B cell (primary cell): ENCODE data around the gene ABHD16A. TPM values are rescaled to one million over a fixed set of nuclear protein-coding genes. Genes with fewer than 3 reads are reported as not detected.
A peak's percentile ranks its signal among the peaks of the same experiment; 100 is the strongest.

ENCODE experiments used
- ATAC-seq: fragments of 200-7000 bp; cut with Tn5 transposase; one replicate; pipeline ENCODE4 v1.10.0; 2021; ENCODE audit warnings: low read depth, mild to moderate bottlenecking, moderate number of reproducible peaks, moderate library complexity
- CTCF ChIA-PET: fragments of 350-600 bp; sonication (Branson Sonifier 250); formaldehyde crosslinking; loops from one replicate; lab custom pipeline; 2021; ENCODE audit warnings: antibody characterized with exemption, inconsistent platforms; lab: Charles Lee
- POLR2A ChIA-PET: fragments of 350-600 bp; sonication (Branson Sonifier 250); formaldehyde crosslinking; loops from one replicate; lab custom pipeline; 2021; ENCODE audit warnings: antibody characterized with exemption; lab: Charles Lee
- DNase-seq: peaks from one replicate; pipeline ENCODE4 v3.0.0; 2013
- H2AFZ ChIP-seq: 2 replicates; pipeline ENCODE4 v1.6.1; 2012; ENCODE audit warnings: mild to moderate bottlenecking, low read depth, low read length; ENCODE audit not compliant: insufficient read depth, poor library complexity, severe bottlenecking
- H3K27ac ChIP-seq, 2 donors: 1 replicate in 1 of 2; 2 replicates in 1 of 2; pipeline ENCODE4 v1.5.1; 2012 to 2013; ENCODE audit warnings: low read length in 2 of 2, mild to moderate bottlenecking in 2 of 2, moderate library complexity in 1 of 2
- H3K27me3 ChIP-seq, 4 experiments: fragments of 200-600 bp in 1 of 4; sonication (generic) in 1 of 4; replicated peaks in 1 of 4; 1 replicate in 2 of 4; 2 replicates in 2 of 4; pipeline versions ENCODE4 v1.6.1 to v1.7.0; 2013 to 2016; ENCODE audit warnings: low read length in 3 of 4, mild to moderate bottlenecking in 2 of 4, mixed read lengths in 1 of 4, moderate library complexity in 1 of 4; ENCODE audit not compliant: insufficient read depth in 4 of 4, control insufficient read depth in 3 of 4; ENCODE audit errors: control extremely low read depth in 1 of 4
- H3K36me3 ChIP-seq, 2 experiments: replicated peaks in 1 of 2; 1 replicate in 1 of 2; 2 replicates in 1 of 2; pipeline versions ENCODE4 v1.6.1 to v1.7.1; 2013; ENCODE audit warnings: low read length in 1 of 2; ENCODE audit not compliant: insufficient read depth in 2 of 2, control insufficient read depth in 1 of 2; ENCODE audit errors: control extremely low read depth in 1 of 2, extremely low read depth in 1 of 2
- H3K4me1 ChIP-seq, 2 donors: fragments of 200-600 bp in 1 of 2; sonication (generic) in 1 of 2; 1 replicate in 1 of 2; 2 replicates in 1 of 2; pipeline versions ENCODE4 v1.5.1 to v1.6.1; 2013 to 2017; ENCODE audit warnings: low read length in 2 of 2; ENCODE audit not compliant: control insufficient read depth in 2 of 2, insufficient read depth in 2 of 2
- H3K4me2 ChIP-seq: replicated peaks from 2 replicates; pipeline ENCODE3; 2012; ENCODE audit warnings: mild to moderate bottlenecking, low read depth, low read length; ENCODE audit not compliant: poor library complexity, severe bottlenecking
- H3K4me3 ChIP-seq, 5 experiments: fragments of 200-600 bp in 1 of 5; sonication (generic) in 1 of 5; 1 replicate in 3 of 5; 2 replicates in 2 of 5; pipeline versions ENCODE4 v1.5.1 to v1.7.0; 2011 to 2016; ENCODE audit warnings: low read length in 4 of 5, mild to moderate bottlenecking in 4 of 5, low read depth in 2 of 5, control low read depth in 1 of 5, moderate library complexity in 1 of 5; ENCODE audit not compliant: insufficient read depth in 1 of 5; ENCODE audit errors: control extremely low read depth in 1 of 5, extremely low read depth in 1 of 5
- H3K79me2 ChIP-seq: fragments of 200-600 bp; sonication (generic); one replicate; pipeline ENCODE4 v1.6.0; 2016; ENCODE audit warnings: low read length; ENCODE audit not compliant: control insufficient read depth, insufficient read depth
- H3K9ac ChIP-seq: fragments of 200-600 bp; sonication (generic); 2 replicates; pipeline ENCODE4 v1.6.1; 2017; ENCODE audit warnings: mild to moderate bottlenecking, low read length, moderate library complexity
- H3K9me3 ChIP-seq, 3 donors: one replicate each; pipeline versions ENCODE4 v1.6.1 to v1.7.1; 2013; ENCODE audit warnings: low read length in 2 of 3; ENCODE audit not compliant: control insufficient read depth in 2 of 3, insufficient read depth in 1 of 3; ENCODE audit errors: control extremely low read depth in 1 of 3
- H4K20me1 ChIP-seq: 2 replicates; pipeline ENCODE4 v1.6.0; 2012; ENCODE audit warnings: mild to moderate bottlenecking, low read length; ENCODE audit not compliant: insufficient read depth, control insufficient read depth, poor library complexity, severe bottlenecking
- H3K27ac Mint-ChIP-seq: one replicate; pipeline ENCODE4 v1.8.0; 2021; ENCODE audit warnings: mixed read lengths
- H3K27me3 Mint-ChIP-seq: one replicate; pipeline ENCODE4 v1.8.0; 2021; ENCODE audit warnings: mixed read lengths
- H3K4me1 Mint-ChIP-seq: one replicate; pipeline ENCODE4 v1.8.0; 2021; ENCODE audit warnings: mixed read lengths
- H3K4me3 Mint-ChIP-seq: one replicate; pipeline ENCODE4 v1.8.0; 2021; ENCODE audit warnings: mixed read lengths
- H3K9me3 Mint-ChIP-seq: one replicate; pipeline ENCODE4 v1.8.0; 2022; ENCODE audit warnings: mixed read lengths; ENCODE audit not compliant: insufficient read depth
- EZH2 ChIP-seq: IDR thresholded peaks from 2 replicates; pipeline ENCODE4 v1.6.1; 2012; ENCODE audit warnings: borderline replicate concordance, low read depth, mild to moderate bottlenecking, moderate library complexity, low read length; ENCODE audit not compliant: insufficient read depth, poor library complexity, severe bottlenecking
- WGBS: methylation state at CpG from one replicate; pipeline ENCODE4 v1.1.5; 2013; ENCODE audit warnings: missing lambda C conversion rate; ENCODE audit not compliant: insufficient coverage; 5-methylcytosine and 5-hydroxymethylcytosine counted together
- intact Hi-C: fragments of 100-400 bp; cut with micrococcal nuclease; formaldehyde crosslinking; loops from one replicate; pipeline ENCODE4 v1.10.0; 2022
- polyA plus RNA-seq: library from polyadenylated mRNA; depleted of rRNA; stranded (reverse); fragments of >200 nt; gene quantifications from 2 replicates; pipeline ENCODE4 v1.2.3, GENCODE V29; 2012
- total RNA-seq, 2 donors: library from RNA; stranded (reverse); fragments of 120-200 nt in 1 of 2; gene quantifications; 1 replicate in 1 of 2; 2 replicates in 1 of 2; pipeline versions ENCODE4 v1.2.3 to v1.2.4, GENCODE V29; 2013 to 2022
- TF ChIP-seq, protein P1 (sequence below): fragments of 200-600 bp; IDR thresholded peaks from one replicate; pipeline ENCODE4 v1.8.0; 2022; ENCODE audit warnings: antibody characterized with exemption, mild to moderate bottlenecking

Gene ABHD16A
- total and polyA plus RNA-seq, 2 donors (not counting 1 experiment from before 2014, with no cell fraction given) = 78.3 to 97.5 TPM

DNA sequence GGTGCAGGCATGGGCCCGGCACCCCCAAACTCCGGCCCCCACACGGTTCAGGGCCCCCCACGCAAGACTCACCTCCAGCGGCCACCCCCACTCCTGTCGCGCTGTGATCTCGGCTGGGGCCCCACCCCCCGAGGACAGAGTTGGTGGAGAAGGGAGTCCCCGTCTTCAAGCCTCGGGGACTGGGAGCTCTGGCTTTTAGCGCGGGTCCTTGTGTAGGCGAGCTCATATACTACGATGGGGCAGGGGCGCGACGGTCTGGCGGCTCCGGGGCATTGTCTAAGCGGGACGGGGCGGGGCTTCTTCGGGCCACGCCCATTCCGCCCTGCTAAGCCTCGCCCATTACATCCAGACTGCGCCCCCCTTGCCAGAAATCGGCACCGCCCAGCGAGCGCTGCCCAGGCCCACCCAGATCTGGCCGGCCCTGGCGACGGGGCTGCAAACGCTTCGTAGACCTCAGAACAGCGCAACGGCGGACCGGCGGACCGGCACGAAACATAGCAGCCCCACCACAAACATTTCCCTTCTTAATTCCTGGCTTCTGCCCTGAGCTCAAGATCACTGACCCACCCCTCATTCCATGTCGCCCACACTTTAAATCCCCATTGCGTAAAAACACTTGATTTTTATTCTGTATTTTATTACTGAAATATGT, 27.0 kb upstream of the ABHD16A start:
- Histone ChIP-seq H3K36me3 (peaks cover 4 to 57% of the 10 kb centered on the region in 2 experiments), H3K4me2 (peak overlapping the region; percentile 88), H2AFZ (peak overlapping the region; percentile 81), H3K4me3 (peak overlapping the region; percentile 67 to 94 (median 85)), H3K27me3 (no peaks in the 10 kb centered on the region), H3K4me1 (peaks cover 50 to 61% of the 10 kb centered on the region in 2 donors), H3K79me2 (peaks cover 43% of the 10 kb centered on the region), H4K20me1 (peaks cover 15% of the 10 kb centered on the region), H3K9ac (peak overlapping the region; percentile 90), H3K9me3 (no peaks in the 10 kb centered on the region), H3K27ac (peak overlapping the region; percentile 78 to 82)
- Mint-ChIP-seq H3K4me1 (peaks cover 76% of the 10 kb centered on the region), H3K4me3 (peak overlapping the region; percentile 99), H3K9me3 (no peaks in the 10 kb centered on the region), H3K27ac (peak overlapping the region; percentile 97), H3K27me3 (no peaks in the 10 kb centered on the region)
- DNase-seq (peak; percentile 88), ATAC-seq (peak; percentile 57)
- intact Hi-C loops = loop anchor here (1.0 to 10.0 kb wide), 6 partner anchors 8 to 465 kb away; partner anchors contain the start of genes ABHD16A, DXO, GPSM3 and LY6G5C
- under 1% methylated on average over 39 of the region's 46 CpGs for WGBS
- POLR2A ChIA-PET = interaction anchor here (0.6 to 2.5 kb wide), 11 partner anchors 10 to 172 kb away, joined by 3 to 28 read pairs (median 6); partner anchors contain the start of genes ABHD16A, EHMT2, HSPA1A and HSPA1L
- no peak for TF ChIP-seq EZH2
- TF ChIP-seq, protein P1, sequence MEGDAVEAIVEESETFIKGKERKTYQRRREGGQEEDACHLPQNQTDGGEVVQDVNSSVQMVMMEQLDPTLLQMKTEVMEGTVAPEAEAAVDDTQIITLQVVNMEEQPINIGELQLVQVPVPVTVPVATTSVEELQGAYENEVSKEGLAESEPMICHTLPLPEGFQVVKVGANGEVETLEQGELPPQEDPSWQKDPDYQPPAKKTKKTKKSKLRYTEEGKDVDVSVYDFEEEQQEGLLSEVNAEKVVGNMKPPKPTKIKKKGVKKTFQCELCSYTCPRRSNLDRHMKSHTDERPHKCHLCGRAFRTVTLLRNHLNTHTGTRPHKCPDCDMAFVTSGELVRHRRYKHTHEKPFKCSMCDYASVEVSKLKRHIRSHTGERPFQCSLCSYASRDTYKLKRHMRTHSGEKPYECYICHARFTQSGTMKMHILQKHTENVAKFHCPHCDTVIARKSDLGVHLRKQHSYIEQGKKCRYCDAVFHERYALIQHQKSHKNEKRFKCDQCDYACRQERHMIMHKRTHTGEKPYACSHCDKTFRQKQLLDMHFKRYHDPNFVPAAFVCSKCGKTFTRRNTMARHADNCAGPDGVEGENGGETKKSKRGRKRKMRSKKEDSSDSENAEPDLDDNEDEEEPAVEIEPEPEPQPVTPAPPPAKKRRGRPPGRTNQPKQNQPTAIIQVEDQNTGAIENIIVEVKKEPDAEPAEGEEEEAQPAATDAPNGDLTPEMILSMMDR = no peak
- CTCF ChIA-PET = interaction anchor here (0.6 to 6.3 kb wide), 29 partner anchors 9 to 168 kb away, joined by 3 to 90 read pairs (median 4); partner anchors contain the start of genes ABHD16A, CLIC1, GPANK1 and HSPA1A
